LHCN-M2 (cell line): ENCODE results near the gene GPR137. TPM values are rescaled to one million over a fixed set of nuclear protein-coding genes. Genes with fewer than 3 reads are reported as not detected.
"Not testable (repeated sequence)": the region's sequence is repeated elsewhere in the genome, so short reads cannot be mapped to it uniquely, and the experiment has no call there.

ENCODE experiments used
- DNase-seq: peaks from one replicate; pipeline ENCODE4 v3.0.0-alpha.2; 2012; ENCODE audit warnings: low read depth
- total RNA-seq: library from RNA; depleted of rRNA; stranded (reverse); fragments of >200 nt; gene quantifications from 2 replicates; pipeline ENCODE4 v1.2.3, GENCODE V29; 2014

The GPR137 gene
- total RNA-seq, 1 experiment from 2014 or later: 26.8 TPM

DNA sequence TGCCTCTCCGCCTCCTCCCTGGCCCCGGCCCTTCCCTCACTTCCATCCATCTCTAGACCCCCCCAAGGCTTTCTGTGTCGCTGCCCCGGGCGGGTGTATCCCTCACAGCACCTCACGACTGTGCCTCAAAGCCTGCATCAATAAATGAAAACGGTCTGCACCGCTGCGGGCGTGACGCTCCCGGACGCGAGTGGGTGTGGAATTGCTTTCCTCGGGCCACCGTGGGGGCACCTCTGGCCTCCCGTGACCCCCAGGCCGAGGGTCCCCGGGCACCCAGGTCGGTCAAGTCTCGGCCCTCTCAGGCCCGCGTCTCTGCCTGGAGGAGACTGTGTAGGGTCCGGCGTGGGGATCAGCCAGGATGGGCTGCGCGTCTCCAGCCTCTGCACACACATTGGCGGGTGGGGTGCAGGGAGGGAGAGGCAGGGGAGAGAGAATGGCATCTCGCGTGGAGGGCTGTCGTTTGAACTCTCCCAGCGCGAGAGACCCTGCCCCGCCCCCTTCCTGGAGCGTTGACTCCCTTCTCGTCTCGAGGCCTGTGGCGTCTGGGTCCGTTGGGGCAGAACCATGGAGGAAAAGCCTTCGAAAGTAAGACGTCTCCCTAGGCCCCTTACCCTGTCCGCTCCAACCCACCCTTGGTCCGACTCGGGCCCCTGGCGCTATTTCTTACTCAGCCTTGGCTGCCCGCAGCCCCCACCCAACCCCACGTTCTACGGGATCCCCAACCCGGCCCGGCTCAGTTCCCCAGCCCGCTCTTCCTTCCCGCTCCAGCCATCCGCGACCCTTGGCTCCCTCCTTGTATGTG is 14.4 kb downstream of the GPR137 start, which contains the start of gene CATSPERZ:
Gene CATSPERZ (plus strand): TSS at position 512 of the 802 bp plus-strand sequence. CDS start 53 bp downstream, at position 565.
- no peak for DNase-seq

DNA sequence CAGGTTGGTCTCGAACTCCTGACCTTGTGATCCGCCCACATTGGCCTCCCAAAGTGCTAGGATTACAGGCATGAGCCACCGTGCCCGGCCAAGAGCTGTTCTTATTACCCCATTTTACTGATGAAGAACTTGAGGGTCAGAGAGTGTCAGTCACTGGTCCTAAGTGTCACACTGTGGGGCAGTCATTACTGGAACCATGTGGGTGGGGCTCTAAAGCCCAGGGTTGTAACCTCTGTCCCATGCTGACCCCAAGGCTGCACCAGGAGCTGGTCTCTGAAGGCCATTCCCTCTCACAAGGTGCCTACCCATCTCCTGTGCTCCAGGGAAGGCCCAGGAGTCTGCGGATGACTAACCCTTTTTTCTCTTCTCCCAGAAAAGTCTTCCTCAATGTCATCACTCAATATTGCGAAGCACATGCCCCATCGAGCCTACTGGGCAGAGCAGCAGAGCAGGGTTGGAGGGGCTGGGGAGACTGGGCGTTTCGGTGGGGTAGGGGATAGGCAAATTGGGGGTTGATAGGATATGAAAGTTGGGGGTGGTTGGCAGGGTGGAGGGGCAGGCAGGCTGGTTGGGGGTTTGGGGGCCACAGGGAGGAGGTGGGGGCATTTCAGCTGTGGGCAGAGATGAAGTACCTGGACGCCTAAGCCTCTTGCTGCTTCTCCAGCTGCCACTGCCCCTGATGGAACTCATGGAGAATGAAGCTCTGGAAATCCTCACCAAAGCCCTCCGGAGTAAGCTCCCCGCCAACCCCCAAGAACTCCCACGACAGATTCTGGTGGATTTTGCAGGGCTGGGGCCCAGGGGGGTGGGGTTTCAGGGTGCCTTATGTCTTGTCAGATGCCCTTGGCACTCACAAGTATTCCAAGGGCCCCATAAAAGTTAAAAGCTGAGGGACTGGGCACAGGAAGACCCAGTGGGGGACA is 17.7 kb downstream of the GPR137 start:
- no peak for DNase-seq

DNA sequence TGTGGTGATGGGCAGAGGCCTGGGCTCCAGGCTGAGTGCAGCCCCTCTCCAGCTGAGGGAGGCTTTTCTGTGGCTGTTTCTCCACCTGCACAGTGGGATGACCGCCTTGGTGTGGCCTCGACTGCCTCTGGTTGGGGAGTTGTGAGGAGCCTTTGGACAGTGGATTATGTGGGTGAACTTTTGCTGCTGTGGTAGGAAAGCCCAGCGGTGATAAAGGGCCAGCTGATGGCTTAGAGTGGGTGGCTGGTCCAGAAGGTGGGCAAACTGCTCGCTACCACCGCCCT is 18.3 kb downstream of the GPR137 start:
- DNase-seq: no peak

DNA sequence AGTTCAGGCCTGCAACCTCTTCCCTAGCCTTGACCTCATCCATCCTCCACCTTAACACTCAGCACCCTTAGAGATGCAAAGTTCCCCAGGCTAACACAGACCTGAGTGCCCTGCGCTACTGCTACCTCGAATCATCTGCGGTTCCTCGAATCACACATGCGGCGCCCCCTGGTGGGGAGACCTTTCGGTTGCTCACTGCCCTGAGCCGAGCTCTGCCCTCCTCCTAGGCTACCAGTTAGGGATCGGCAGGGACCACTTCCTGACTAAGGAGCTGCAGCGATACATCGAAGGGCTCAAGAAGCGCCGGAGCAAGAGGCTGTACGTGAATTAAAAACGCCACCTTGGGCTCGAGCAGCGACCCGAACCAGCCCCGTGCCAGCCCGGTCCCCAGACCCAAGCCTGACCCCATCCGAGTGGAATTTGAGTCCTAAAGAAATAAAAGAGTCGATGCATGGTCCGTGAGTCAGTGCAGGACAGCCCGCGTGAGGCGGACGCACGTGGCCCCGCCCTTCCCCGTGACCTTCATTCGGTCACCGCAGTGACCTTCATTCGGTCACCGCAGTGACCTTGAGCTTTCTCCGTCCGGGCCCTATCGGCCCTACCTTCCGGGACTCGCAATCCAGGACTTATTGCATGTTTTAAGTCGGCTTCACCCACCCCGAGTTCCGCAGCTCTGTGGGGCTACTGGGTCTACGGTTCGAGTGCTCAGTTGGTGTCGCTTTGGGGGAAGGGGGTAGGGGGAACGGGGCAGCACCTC is 18.8 kb downstream of the GPR137 start:
- peak; percentile 89 for DNase-seq

DNA sequence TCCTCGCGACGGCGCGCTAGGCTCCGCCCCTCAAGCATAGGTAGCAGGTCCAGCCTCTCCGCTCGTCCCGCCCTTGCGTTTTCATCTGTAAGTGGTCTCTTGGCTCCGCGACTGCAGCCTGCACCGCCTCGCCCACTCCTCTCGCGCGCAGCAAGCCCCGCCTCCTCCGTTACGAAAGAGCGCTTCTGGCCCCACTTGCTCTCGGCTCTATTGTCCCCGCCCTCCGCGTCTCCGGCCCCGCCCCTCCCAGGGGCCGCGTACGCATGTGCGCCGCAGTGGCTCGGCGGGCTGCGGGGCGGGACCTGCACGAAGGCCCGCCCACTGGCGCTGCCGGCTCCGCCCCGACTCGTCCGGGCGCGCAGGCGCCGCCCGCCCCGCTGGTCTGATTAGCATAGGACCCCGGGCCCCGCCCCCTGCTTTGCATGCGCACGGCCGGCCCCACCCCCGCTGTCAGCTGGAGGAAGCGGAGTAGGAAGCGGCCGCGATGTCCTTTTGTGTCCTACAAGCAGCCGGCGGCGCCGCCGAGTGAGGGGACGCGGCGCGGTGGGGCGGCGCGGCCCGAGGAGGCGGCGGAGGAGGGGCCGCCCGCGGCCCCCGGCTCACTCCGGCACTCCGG is 19.5 kb downstream of the GPR137 start, which contains the start of gene ESRRA:
Gene ESRRA (plus strand): TSS at position 450 of the 616 bp plus-strand sequence. CDS start 1,656 bp downstream, outside the sequence.
- peak; percentile 94 for DNase-seq

DNA sequence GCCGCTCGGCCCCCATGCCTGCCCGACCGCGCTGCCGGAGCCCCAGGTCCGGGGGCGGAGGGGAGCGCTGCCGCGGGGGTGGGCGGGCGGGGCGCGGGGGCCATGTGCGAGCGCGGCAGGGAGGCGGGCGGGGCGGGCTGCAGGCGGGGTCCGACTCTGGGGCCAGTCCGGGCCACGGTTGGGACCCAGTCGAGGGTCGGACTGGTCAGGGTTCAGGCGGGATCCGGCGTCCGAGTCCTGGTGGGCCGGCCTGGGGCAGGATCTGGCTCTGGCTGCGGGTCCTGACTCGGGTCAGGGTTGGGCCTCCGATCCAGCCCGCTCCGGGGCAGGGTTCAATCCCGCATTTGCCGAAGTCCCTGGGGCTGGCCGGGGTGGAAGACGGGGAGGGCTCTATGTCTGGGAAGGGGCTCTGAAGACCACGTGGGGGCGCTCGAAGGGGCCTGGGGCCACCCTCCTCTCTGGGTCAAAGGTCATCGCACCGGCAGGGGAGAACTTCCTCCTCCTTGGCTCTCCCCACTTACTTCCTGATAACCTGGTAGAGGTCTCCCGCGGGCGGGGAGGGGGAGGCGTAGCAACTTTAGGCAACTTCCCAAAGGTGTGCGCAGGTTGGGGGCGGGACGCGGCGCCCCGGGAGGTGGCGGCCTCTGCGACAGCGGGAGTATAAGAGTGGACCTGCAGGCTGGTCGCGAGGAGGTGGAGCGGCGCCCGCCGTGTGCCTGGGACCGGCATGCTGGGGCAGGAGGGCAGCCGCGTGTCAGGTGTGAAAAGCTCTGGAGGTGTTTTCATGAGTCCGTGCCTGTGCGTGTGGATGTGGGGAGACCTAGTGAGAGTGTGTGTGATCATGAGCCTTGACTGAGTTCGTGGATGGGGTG is 20.3 kb downstream of the GPR137 start:
- DNase-seq: peak; percentile 63

DNA sequence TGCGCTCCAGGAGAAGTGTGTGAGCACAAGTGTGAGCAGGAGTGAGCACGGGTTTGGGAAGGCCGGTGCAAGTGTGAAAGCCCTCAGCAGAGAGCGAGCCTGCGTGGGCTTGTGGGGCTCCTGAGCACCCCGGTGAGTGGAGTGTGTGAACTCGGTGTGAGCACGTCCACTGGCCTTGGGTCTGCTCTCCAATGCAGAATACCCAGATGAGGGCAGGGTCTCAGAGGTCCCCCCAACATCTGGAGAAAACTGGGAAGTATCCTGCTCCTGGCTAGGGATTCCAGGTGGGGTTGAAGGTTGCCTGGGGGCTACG is 20.9 kb downstream of the GPR137 start:
- no peak for DNase-seq

DNA sequence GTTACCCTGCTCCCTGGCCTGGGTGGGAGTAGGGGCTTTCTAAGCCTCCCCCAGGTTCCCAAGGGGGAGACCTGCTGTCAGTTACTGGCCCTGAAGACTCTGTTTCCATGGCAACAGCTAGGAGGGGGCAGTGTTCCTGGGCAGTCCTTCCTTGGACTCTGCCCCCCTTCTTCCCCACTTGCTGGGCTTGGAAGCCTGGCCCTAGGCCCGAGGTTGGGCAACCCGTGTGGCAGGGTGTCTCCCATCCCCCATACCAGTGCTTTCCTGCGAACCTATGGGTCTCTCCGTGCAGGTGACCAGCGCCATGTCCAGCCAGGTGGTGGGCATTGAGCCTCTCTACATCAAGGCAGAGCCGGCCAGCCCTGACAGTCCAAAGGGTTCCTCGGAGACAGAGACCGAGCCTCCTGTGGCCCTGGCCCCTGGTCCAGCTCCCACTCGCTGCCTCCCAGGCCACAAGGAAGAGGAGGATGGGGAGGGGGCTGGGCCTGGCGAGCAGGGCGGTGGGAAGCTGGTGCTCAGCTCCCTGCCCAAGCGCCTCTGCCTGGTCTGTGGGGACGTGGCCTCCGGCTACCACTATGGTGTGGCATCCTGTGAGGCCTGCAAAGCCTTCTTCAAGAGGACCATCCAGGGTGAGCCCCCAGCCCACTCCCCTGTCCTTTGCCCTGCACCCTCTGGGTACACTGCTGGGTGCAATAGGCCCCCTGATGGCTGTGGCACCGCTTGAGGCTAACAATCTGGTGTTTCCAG is 21.4 kb downstream of the GPR137 start:
- DNase-seq: peak; percentile 35

DNA sequence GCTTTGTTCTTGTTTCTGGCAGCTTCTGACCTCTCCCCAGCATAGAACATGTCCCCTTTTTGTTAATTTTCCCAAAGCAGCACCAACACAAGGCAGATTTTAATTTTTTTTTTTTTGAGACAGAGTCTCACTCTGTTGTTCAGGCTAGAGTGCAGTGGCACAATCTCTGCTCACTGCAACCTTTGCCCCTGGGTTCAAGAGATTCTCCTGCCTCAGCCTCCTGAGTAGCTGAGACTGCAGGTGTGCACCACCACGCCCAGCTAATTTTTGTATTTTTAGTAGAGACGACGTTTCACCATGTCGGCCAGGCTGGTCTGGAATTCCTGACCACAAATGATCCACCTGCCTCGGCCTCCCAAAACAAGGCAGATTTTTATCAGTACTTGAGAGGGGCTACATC is 22.1 kb downstream of the GPR137 start:
- DNase-seq: not testable (repeated sequence)

DNA sequence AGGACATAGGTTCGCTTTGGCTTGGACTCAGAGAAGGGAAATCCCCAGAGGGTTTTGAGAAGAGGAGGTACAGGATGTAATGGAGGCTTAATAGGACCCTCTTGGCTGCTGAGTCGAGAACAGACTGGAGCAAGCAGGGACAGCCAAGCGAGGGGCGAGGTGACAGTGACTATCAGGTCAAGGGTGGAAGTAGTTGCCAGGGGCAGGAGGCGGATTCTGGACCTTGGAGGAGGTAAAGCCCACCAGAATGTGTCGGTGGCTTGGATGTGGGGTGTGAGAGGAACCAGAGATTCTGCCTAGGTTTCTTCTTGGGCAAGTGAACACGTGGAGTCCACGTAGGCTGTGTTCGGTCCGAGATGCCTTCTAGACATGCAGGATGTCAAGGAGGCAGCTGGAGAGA is 27.3 kb downstream of the GPR137 start:
- no peak for DNase-seq

DNA sequence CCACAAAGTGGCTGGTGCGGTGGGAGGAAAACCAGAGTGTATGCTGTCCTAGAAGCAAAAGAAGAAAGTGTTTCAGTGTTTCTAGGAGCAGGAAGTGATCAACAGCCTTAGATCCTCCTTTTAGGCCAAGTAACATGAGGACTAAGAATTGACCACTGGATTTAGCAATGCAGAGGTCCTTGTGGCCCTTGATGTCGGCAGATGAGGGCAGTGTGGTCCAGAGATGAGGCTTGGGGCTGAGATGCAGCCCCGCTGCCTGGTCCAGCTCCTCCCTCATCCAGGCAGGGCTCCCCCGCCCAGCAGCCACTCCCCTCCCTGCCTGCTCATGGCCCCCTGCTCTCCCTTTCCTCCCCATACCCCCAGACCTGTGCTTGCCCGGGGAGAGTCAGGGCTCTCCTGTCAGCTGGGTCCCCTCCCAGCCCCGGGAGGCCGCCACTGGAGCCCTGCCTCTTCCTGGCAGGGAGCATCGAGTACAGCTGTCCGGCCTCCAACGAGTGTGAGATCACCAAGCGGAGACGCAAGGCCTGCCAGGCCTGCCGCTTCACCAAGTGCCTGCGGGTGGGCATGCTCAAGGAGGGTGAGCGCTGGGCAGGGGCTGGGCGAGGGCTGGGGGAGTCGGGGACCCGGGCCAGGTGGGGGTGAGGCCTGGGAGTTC is 28.0 kb downstream of the GPR137 start:
- peak; percentile 54 for DNase-seq

DNA sequence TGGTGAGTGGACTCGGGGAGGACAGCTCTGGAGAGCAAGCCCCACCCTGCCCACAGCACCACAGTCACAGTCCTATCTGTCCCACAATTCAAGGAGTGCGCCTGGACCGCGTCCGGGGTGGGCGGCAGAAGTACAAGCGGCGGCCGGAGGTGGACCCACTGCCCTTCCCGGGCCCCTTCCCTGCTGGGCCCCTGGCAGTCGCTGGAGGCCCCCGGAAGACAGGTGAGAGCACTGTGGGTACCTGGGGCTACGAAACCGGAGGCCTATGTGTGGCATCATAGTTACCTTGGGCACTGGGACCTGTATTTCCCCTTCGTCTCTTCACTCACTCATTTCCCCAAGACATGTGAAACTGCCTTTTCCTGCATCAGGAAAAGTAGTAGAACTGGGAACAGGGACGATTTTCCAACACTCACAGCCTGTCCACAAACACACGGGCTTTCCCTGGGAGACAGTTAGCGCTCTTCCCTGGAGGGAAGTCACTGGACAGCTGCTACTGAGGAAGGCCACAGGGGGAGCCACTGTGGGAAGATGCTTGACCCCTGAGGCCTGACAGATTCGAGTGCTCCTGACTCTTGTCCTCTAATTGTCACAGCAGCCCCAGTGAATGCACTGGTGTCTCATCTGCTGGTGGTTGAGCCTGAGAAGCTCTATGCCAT is 28.6 kb downstream of the GPR137 start:
- peak; percentile 38 for DNase-seq

DNA sequence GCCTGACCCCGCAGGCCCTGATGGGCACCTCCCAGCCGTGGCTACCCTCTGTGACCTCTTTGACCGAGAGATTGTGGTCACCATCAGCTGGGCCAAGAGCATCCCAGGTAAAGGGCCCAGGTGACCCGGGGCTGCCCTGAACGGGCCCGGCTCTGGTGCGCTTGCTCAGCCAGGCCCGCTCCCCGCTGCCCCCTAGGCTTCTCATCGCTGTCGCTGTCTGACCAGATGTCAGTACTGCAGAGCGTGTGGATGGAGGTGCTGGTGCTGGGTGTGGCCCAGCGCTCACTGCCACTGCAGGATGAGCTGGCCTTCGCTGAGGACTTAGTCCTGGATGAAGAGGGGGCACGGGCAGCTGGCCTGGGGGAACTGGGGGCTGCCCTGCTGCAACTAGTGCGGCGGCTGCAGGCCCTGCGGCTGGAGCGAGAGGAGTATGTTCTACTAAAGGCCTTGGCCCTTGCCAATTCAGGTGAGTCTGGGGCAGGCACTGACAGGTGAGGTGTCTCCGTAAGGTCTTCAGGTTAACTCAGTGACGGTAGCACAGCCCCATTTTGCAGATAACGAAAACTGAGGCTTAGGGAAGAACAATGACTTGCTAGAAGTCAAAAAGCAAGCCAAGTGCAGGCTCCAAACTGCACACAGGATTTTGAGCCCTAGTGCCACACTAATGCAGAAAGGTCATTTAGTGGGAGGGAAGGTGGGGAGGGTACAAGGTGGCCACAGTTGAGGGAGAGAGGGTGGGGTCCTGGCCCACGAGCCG is 29.3 kb downstream of the GPR137 start:
- no peak for DNase-seq

DNA sequence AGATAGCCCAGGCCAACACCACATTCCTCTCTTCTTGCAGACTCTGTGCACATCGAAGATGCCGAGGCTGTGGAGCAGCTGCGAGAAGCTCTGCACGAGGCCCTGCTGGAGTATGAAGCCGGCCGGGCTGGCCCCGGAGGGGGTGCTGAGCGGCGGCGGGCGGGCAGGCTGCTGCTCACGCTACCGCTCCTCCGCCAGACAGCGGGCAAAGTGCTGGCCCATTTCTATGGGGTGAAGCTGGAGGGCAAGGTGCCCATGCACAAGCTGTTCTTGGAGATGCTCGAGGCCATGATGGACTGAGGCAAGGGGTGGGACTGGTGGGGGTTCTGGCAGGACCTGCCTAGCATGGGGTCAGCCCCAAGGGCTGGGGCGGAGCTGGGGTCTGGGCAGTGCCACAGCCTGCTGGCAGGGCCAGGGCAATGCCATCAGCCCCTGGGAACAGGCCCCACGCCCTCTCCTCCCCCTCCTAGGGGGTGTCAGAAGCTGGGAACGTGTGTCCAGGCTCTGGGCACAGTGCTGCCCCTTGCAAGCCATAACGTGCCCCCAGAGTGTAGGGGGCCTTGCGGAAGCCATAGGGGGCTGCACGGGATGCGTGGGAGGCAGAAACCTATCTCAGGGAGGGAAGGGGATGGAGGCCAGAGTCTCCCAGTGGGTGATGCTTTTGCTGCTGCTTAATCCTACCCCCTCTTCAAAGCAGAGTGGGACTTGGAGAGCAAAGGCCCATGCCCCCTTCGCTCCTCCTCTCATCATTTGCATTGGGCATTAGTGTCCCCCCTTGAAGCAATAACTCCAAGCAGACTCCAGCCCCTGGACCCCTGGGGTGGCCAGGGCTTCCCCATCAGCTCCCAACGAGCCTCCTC is 30.2 kb downstream of the GPR137 start:
- not testable (repeated sequence) for DNase-seq

DNA sequence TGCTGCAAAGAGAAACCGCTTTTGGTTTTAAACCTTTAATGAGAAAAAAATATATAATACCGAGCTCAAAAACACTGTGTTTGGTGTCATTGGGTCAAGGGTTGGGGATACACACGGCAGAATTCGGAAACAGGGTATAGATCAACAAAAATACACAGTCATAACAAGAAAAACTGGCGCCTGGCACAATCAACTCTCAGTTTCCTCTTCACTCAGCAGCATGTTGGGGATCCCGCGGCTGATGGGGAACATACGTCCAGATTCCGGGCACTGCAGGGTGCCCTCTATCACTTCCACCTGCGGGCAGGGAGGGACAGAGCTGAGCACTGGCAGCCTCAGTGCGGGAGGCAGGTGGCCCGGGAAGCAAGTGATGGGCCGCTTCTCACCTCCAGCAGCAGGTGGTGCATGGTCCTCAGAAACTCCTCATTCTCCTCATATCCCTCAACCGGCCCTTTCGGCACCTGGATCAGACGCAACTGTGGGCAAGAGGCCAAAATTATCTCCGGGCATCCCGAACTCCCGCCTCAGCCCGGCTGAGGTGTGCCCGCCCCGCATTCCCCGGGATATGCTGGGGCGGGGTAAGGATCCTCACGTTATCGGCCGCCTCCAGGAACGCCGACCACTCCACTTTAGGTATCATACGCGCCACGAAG is 31.1 kb downstream of the GPR137 start:
- no peak for DNase-seq

DNA sequence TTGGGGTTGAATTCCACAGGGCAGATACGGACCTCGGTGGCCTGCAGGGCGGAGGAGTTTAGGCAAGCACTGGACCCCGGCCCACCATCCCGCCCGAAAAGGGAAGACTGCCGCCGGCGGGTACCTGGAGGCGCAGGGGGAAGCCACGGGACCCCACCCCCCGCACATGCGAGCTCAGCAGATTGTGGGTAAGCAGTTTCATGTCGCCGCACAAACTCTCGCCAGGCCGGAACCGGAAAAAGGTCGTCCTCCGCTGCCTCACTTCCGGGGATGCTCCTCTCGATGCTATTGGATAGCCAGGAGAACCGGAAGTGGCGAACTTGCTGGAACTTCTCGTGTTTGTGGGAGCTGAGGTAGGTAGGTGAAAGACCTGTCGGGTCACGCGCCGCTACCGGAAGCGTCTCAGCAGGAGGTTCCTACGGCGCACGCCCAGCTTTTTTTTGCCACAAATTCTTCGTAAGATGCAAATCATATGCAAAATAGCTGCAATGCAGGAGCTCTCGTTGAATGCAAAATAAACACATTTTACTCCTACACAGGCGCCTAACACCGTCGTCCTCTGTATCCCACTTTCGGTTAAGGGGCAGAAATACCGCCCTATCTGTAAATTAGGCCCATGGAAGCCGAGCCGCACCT is 31.8 kb downstream of the GPR137 start, which contains the start of gene TRMT112:
Gene TRMT112 (minus strand): TSS at position 235 of the 636 bp plus-strand sequence. CDS start 33 bp downstream, at position 202.
- peak; percentile 94 for DNase-seq
